Measurements from ENCODE around the gene CD74.

DNA sequence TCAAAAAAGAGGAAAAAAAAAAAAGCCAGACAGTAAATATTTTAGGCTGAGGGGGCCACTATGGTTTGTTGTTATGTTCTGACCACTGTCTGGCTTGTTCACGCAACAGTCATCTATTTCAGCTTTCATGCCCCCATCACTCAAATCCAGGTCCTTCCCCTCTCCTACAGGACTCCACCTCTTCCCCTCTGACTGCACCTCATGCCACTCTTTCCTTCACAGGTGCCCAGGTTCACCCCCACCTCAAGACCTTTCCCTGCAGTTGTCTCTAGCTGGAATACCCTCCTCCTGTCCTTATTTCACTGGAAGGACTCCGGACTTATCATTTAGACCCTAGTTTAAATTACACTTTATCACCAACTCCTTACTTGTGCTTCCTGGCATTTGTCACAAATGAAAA lies 33.4 kb upstream of the CD74 start:
- TF ChIP-seq EZH2phosphoT487 (IDR thresholded peaks at IDR 0.05; ENCODE audit: low read depth), result no peak
- TF ChIP-seq, protein P1, sequence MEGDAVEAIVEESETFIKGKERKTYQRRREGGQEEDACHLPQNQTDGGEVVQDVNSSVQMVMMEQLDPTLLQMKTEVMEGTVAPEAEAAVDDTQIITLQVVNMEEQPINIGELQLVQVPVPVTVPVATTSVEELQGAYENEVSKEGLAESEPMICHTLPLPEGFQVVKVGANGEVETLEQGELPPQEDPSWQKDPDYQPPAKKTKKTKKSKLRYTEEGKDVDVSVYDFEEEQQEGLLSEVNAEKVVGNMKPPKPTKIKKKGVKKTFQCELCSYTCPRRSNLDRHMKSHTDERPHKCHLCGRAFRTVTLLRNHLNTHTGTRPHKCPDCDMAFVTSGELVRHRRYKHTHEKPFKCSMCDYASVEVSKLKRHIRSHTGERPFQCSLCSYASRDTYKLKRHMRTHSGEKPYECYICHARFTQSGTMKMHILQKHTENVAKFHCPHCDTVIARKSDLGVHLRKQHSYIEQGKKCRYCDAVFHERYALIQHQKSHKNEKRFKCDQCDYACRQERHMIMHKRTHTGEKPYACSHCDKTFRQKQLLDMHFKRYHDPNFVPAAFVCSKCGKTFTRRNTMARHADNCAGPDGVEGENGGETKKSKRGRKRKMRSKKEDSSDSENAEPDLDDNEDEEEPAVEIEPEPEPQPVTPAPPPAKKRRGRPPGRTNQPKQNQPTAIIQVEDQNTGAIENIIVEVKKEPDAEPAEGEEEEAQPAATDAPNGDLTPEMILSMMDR (IDR thresholded peaks at IDR 0.05; ENCODE audit: low read depth, low read length), result no peak

Data from OCI-LY3 (cell line).